Keratinocyte (primary cell): ENCODE results near the gene KDM3B. TPM values are rescaled to one million over a fixed set of nuclear protein-coding genes. Genes with fewer than 3 reads are reported as not detected.

Source experiments
- DNase-seq: peaks from one replicate; pipeline ENCODE4 v3.0.0-alpha.2; 2011; ENCODE audit warnings: low read depth, missing footprints, low spot score
- FAIRE-seq: peaks from 2 replicates; lab custom pipeline; 2011; peaks lifted over from hg19 to GRCh38; lab: Jason Lieb, UNC
- H2AFZ ChIP-seq: 2 replicates; pipeline ENCODE4 v1.6.0; 2012; ENCODE audit warnings: low read length, control low read depth, inconsistent platforms; ENCODE audit not compliant: control insufficient read depth
- H3K27ac ChIP-seq: 2 replicates; pipeline ENCODE4 v1.5.1; 2011; ENCODE audit warnings: low read length; ENCODE audit not compliant: control insufficient read depth, insufficient read depth
- H3K27me3 ChIP-seq: 3 replicates; pipeline ENCODE4 v1.6.0; 2011; ENCODE audit warnings: low read length; ENCODE audit not compliant: control insufficient read depth, insufficient read depth; ENCODE audit errors: extremely low read depth
- H3K36me3 ChIP-seq, 2 experiments: 2 replicates in 1 of 2; 3 replicates in 1 of 2; pipeline ENCODE4 v1.5.1; 2011; ENCODE audit warnings: low read length in 2 of 2, mild to moderate bottlenecking in 1 of 2; ENCODE audit not compliant: control insufficient read depth in 2 of 2, insufficient read depth in 2 of 2; ENCODE audit errors: extremely low read depth in 1 of 2
- H3K4me1 ChIP-seq: 3 replicates; pipeline ENCODE4 v1.5.1; 2011; ENCODE audit warnings: low read length; ENCODE audit not compliant: control insufficient read depth, insufficient read depth; ENCODE audit errors: extremely low read depth
- H3K4me2 ChIP-seq: 3 replicates; pipeline ENCODE4 v1.6.0; 2011; ENCODE audit warnings: low read depth, low read length; ENCODE audit not compliant: control insufficient read depth, insufficient read depth; ENCODE audit errors: extremely low read depth
- H3K4me3 ChIP-seq, 3 experiments: fragments of 200-600 bp in 1 of 3; sonication (generic) in 1 of 3; 2 replicates in 2 of 3; 3 replicates in 1 of 3; pipeline ENCODE4 v1.5.1; 2011 to 2016; ENCODE audit warnings: low read length in 3 of 3, mild to moderate bottlenecking in 3 of 3, control low read depth in 2 of 3, inconsistent platforms in 1 of 3, low read depth in 1 of 3, mixed read lengths in 1 of 3, mixed run types in 1 of 3, moderate library complexity in 1 of 3; ENCODE audit not compliant: control insufficient read depth in 2 of 3, insufficient read depth in 2 of 3; ENCODE audit errors: extremely low read depth in 1 of 3
- H3K79me2 ChIP-seq: 2 replicates; pipeline ENCODE4 v1.6.0; 2012; ENCODE audit warnings: low read length; ENCODE audit not compliant: control insufficient read depth, insufficient read depth
- H3K9ac ChIP-seq: 3 replicates; pipeline ENCODE4 v1.6.0; 2011; ENCODE audit warnings: low read length; ENCODE audit not compliant: control insufficient read depth, insufficient read depth; ENCODE audit errors: extremely low read depth
- H3K9me1 ChIP-seq: 3 replicates; pipeline ENCODE4 v1.6.0; 2011; ENCODE audit warnings: low read length; ENCODE audit not compliant: control insufficient read depth, insufficient read depth; ENCODE audit errors: extremely low read depth
- H3K9me3 ChIP-seq: 2 replicates; pipeline ENCODE4 v1.5.1; 2012; ENCODE audit warnings: low read depth, low read length; ENCODE audit not compliant: control insufficient read depth
- H4K20me1 ChIP-seq: 3 replicates; pipeline ENCODE4 v1.6.0; 2011; ENCODE audit warnings: low read length; ENCODE audit not compliant: control insufficient read depth, insufficient read depth; ENCODE audit errors: extremely low read depth
- EZH2 ChIP-seq: IDR thresholded peaks from one replicate; pipeline ENCODE4 v1.6.1; 2012; ENCODE audit warnings: inconsistent platforms, mild to moderate bottlenecking, low read length, moderate library complexity
- dilution Hi-C: fragments of 300-500 bp; cut with MboI; formaldehyde crosslinking; loops from one replicate; pipeline ENCODE4 v1.7.0; 2020; ENCODE audit warnings: low sequenced_read_pairs; ENCODE audit not compliant: extremely low pct_ligation_motif_present
- polyA plus RNA-seq, 5 experiments: library from polyadenylated mRNA; depleted of rRNA in 3 of 5; stranded (reverse) in 3 of 5; stranded (forward) in 1 of 5; unstranded in 1 of 5; fragments of >200 nt; gene quantifications; 1 replicate in 1 of 5; 2 replicates in 3 of 5; 3 replicates in 1 of 5; pipeline versions ENCODE4 v1.2.1 to v1.2.3, GENCODE V29; 2011 to 2012; ENCODE audit warnings: missing spikeins in 2 of 5, low read depth in 1 of 5, low replicate concordance in 1 of 5
- TF ChIP-seq, protein P1 (sequence below), 3 experiments: IDR thresholded peaks in 1 of 3; conservative IDR thresholded peaks in 1 of 3; optimal IDR thresholded peaks in 1 of 3; 2 replicates in 2 of 3; 3 replicates in 1 of 3; pipeline versions ENCODE3 to v1.5.1; 2011; ENCODE audit warnings: low read length in 3 of 3, mild to moderate bottlenecking in 3 of 3, moderate library complexity in 2 of 3, control low read depth in 1 of 3, inconsistent platforms in 1 of 3; ENCODE audit not compliant: insufficient read depth in 2 of 3; ENCODE audit errors: extremely low read depth in 1 of 3

The KDM3B gene
- polyA plus RNA-seq, 1 donor (not counting 4 experiments of a cell fraction or from before 2014, with no cell fraction given): 28.8 TPM

DNA sequence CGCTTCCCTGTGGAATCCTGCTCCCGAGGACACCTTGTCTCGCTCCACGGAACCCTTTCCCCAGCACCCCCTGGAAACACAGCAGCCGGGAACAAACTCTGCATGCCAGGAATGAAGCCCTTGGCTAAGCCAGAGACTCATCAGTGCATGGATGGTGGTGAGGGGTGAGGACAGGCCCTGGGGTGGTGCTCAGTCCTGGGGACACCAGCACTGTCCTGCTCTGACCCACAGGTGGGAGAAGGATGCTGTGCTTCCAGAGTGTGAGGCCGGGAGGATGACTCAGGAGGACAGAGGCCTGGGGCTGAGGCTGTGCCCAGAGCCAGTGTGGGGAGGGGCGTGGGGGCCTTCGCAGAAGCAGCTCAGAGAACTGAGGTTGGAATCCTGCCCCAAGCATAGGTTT, 101.6 kb downstream of the KDM3B start:
- TF ChIP-seq, protein P1, sequence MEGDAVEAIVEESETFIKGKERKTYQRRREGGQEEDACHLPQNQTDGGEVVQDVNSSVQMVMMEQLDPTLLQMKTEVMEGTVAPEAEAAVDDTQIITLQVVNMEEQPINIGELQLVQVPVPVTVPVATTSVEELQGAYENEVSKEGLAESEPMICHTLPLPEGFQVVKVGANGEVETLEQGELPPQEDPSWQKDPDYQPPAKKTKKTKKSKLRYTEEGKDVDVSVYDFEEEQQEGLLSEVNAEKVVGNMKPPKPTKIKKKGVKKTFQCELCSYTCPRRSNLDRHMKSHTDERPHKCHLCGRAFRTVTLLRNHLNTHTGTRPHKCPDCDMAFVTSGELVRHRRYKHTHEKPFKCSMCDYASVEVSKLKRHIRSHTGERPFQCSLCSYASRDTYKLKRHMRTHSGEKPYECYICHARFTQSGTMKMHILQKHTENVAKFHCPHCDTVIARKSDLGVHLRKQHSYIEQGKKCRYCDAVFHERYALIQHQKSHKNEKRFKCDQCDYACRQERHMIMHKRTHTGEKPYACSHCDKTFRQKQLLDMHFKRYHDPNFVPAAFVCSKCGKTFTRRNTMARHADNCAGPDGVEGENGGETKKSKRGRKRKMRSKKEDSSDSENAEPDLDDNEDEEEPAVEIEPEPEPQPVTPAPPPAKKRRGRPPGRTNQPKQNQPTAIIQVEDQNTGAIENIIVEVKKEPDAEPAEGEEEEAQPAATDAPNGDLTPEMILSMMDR (optimal IDR thresholded peaks at IDR 0.05 in 1 of 3, IDR thresholded peaks at IDR 0.05 in 1 of 3, conservative IDR thresholded peaks at IDR 0.05 in 1 of 3; ENCODE audit: extremely low read depth in 1 of 3, insufficient read depth in 2 of 3, low read length in 3 of 3): no peak
- TF ChIP-seq EZH2: no peak
- dilution Hi-C loops: no loop called here

DNA sequence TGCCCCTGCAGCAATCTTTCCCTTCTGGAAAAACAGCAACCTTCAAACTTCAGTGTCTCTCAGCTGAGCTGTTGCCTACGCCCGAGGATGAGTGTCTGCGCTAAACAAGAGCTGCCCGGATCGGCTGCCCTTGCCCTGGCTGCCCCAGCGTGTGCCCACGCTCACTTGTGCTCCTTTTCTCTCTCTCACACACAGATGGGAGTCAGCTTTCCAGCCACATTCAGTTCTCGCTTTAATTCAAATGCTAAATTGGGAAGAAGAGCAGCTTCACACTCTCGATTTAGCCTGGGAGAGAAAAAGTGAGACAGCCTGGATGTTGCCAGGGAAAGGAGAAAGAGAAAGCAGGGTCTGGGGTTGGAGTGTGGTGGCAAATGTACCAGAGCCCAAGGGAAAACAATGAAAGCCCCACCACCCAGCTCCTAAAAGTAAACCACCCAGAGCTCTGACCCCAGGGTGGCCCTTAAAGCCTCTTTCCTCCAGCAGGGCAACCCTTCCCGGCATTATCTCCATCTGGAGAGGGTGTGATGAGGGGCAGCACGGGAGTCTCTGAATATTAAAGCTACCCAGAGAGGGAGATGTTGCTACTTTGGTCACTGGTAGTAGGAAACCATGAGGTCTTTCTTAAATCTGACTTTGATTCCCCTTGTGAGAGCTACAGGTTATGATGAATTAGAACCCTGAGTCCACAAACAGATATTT, 102.9 kb downstream of the KDM3B start:
- H3K4me3 ChIP-seq: no peak overlapping the region
- no peak overlapping the region for H3K9ac ChIP-seq
- no peak for DNase-seq
- H3K27me3 ChIP-seq: no peaks in the 10 kb centered on the region
- no peak for FAIRE-seq
- no peaks in the 10 kb centered on the region for H3K36me3 ChIP-seq
- H3K27ac ChIP-seq: no peak overlapping the region
- H3K4me1 ChIP-seq: no peaks in the 10 kb centered on the region
- no peaks in the 10 kb centered on the region for H3K9me3 ChIP-seq
- H4K20me1 ChIP-seq: no peaks in the 10 kb centered on the region
- no peak overlapping the region for H2AFZ ChIP-seq
- H3K79me2 ChIP-seq: no peaks in the 10 kb centered on the region
- no peak overlapping the region for H3K4me2 ChIP-seq
- no peaks in the 10 kb centered on the region for H3K9me1 ChIP-seq
- TF ChIP-seq, protein P1 (optimal IDR thresholded peaks at IDR 0.05 in 1 of 3, IDR thresholded peaks at IDR 0.05 in 1 of 3, conservative IDR thresholded peaks at IDR 0.05 in 1 of 3; ENCODE audit: extremely low read depth in 1 of 3, insufficient read depth in 2 of 3, low read length in 3 of 3): no peak
- dilution Hi-C loops: no loop called here

More for the DNA sequence above, 101.6 kb downstream of the KDM3B start:
- Histone ChIP-seq H3K79me2 (no peaks in the 10 kb centered on the region), H4K20me1 (no peaks in the 10 kb centered on the region), H3K4me1 (peaks cover 2% of the 10 kb centered on the region), H3K4me3 (no peak overlapping the region), H3K27me3 (no peaks in the 10 kb centered on the region), H3K27ac (no peak overlapping the region), H2AFZ (no peak overlapping the region), H3K9me1 (no peaks in the 10 kb centered on the region), H3K36me3 (no peaks in the 10 kb centered on the region), H3K9ac (no peak overlapping the region), H3K9me3 (no peaks in the 10 kb centered on the region), H3K4me2 (no peak overlapping the region)
- no peak for FAIRE-seq
- no peak for DNase-seq
